ENCODE data around the gene PNMA6E. TPM values are rescaled to one million over a fixed set of nuclear protein-coding genes. Genes with fewer than 3 reads are reported as not detected.

PNMA6E gene
- total and polyA plus RNA-seq, 9 of the 15 experiments (the other 6 are each of a cell fraction or from before 2014, with no cell fraction given), result 0.03 TPM; not detected in 8

GRCh38 chrX:153396320-153397195, 4.6 kb downstream of the PNMA6E start:
- Histone ChIP-seq H3K9me1 (ENCODE audit: control insufficient read depth, insufficient read depth, low read length) (no peaks in the 10 kb centered on the region), H3K27me3 (ENCODE audit: control insufficient read depth in 2 of 2, insufficient read depth in 2 of 2, low read length in 2 of 2) (peaks cover 0 to 24% of the 10 kb centered on the region in 2 experiments; a peak in 2 of 5 replicates), H3K9me3 (replicated peaks; ENCODE audit: control insufficient read depth, insufficient read depth, low read depth, low read length) (no peaks in the 10 kb centered on the region), H3K9ac (ENCODE audit: insufficient read depth in 1 of 2, low read depth in 2 of 2, low read length in 2 of 2) (no peak overlapping the region), H2AFZ (ENCODE audit: low read depth, low read length) (no peak overlapping the region), H3K4me3 (no peak overlapping the region), H3K79me2 (ENCODE audit: control insufficient read depth, insufficient read depth, low read length) (no peaks in the 10 kb centered on the region), H3K27ac (ENCODE audit: extremely low read depth, low read depth, low read length) (no peak overlapping the region), H3K36me3 (ENCODE audit: control insufficient read depth, insufficient read depth, low read length) (no peaks in the 10 kb centered on the region), H4K20me1 (replicated peaks; ENCODE audit: control insufficient read depth, insufficient read depth, low read length) (no peaks in the 10 kb centered on the region), H3K4me2 (ENCODE audit: insufficient read depth, low read length) (no peak overlapping the region), H3K4me1 (replicated peaks in 1 of 2; ENCODE audit: control insufficient read depth in 2 of 2, insufficient read depth in 2 of 2, low read length in 2 of 2) (peaks cover 0 to 22% of the 10 kb centered on the region in 2 experiments; a peak in 2 of 5 replicates)
- DNase-seq (ENCODE audit: extremely low read depth in 1 of 4, low spot score in 3 of 4) (no peak), FAIRE-seq (no peak), ATAC-seq (no peak)
- 6% methylated on average over 12 of the region's 26 CpGs for WGBS (ENCODE audit: insufficient coverage, low coverage, missing lambda C conversion rate)
- BruUV-seq (replicated peaks), result no TSS peak
- ChIA-PET POLR2A (no interaction called here), CTCF (ENCODE audit: low intra/inter-chr PET ratio) (no interaction called here)
- 0 out of 2 replicates have a peak, but pooled peaks have one; percentile 38 for TF ChIP-seq BHLHE40 (IDR thresholded peaks at IDR 0.05; ENCODE audit: low read length)
- TF ChIP-seq BRF1 (IDR thresholded peaks at IDR 0.05; ENCODE audit: borderline replicate concordance, extremely low read depth, insufficient read length), result no peak
- no peak for TF ChIP-seq DNMT1 (IDR thresholded peaks at IDR 0.05)
- TF ChIP-seq ZFP36 (IDR thresholded peaks at IDR 0.05; ENCODE audit: low read depth, low read length, partially characterized antibody), result no peak
- peak; percentile 41; the same call in 1 of the 2 replicates for TF ChIP-seq MAX (CRISPR knock-in tag; IDR thresholded peaks at IDR 0.05)
- in situ Hi-C loops (cut with MboI) (no loop called here), intact Hi-C loops (cut with micrococcal nuclease) (no loop called here)

Measured in K562 (cell line).